Vagina (tissue), 2 donors: ENCODE data around the gene CXCR5. TPM values are rescaled to one million over a fixed set of nuclear protein-coding genes. Genes with fewer than 3 reads are reported as not detected.

Experiments
- DNase-seq, 2 donors: peaks; one replicate each; pipeline ENCODE4 v3.0.0-alpha.2; 2017; ENCODE audit errors: extremely low spot score in 2 of 2
- H3K27ac ChIP-seq: fragments of 200-600 bp; sonication (generic); one replicate; pipeline ENCODE4 v1.5.1; 2019
- H3K27me3 ChIP-seq: fragments of 200-600 bp; sonication (generic); one replicate; pipeline ENCODE4 v1.5.1; 2019
- H3K36me3 ChIP-seq, 2 donors: fragments of 200-600 bp; sonication (generic); one replicate each; pipeline ENCODE4 v1.5.1; 2017 to 2019
- H3K4me1 ChIP-seq: fragments of 200-600 bp; sonication (generic); one replicate; pipeline ENCODE4 v1.5.1; 2019
- H3K4me3 ChIP-seq, 2 donors: fragments of 200-600 bp; sonication (generic); 1 replicate in 1 of 2; 2 replicates in 1 of 2; pipeline ENCODE4 v1.5.1; 2016 to 2019
- H3K9me3 ChIP-seq: fragments of 200-600 bp; sonication (generic); one replicate; pipeline ENCODE4 v1.5.1; 2019
- POLR2A ChIP-seq, 2 donors: fragments of 450-650 bp; IDR thresholded peaks; one replicate each; pipeline ENCODE4 v1.6.1; 2017; ENCODE audit warnings: antibody characterized with exemption in 2 of 2, mild to moderate bottlenecking in 2 of 2, moderate library complexity in 2 of 2
- POLR2AphosphoS5 ChIP-seq, 2 donors: sonication (generic); formaldehyde crosslinking; IDR thresholded peaks; one replicate each; pipeline ENCODE4 v1.9.0; 2017; ENCODE audit warnings: antibody characterized with exemption in 2 of 2, mild to moderate bottlenecking in 2 of 2, low read depth in 1 of 2; ENCODE audit not compliant: insufficient read depth in 1 of 2
- intact Hi-C: fragments of 100-400 bp; cut with DNase I; formaldehyde crosslinking; loops from one replicate; pipeline ENCODE4 v1.15.1; 2023
- total RNA-seq: library from RNA; depleted of rRNA; stranded (reverse); fragments of >200 nt; gene quantifications from one replicate; pipeline ENCODE4 v1.2.3, GENCODE V29; 2016
- TF ChIP-seq, protein P1 (sequence below), 3 experiments: fragments of 450-650 bp in 2 of 3; fragments of 200-600 bp in 1 of 3; sonication (generic) in 1 of 3; IDR thresholded peaks; one replicate each; pipeline ENCODE4 v1.5.1; 2017 to 2019; ENCODE audit warnings: antibody characterized with exemption in 3 of 3, mild to moderate bottlenecking in 2 of 3, moderate library complexity in 2 of 3

CXCR5 gene
- total RNA-seq, 1 donor from 2014 or later = not detected

DNA sequence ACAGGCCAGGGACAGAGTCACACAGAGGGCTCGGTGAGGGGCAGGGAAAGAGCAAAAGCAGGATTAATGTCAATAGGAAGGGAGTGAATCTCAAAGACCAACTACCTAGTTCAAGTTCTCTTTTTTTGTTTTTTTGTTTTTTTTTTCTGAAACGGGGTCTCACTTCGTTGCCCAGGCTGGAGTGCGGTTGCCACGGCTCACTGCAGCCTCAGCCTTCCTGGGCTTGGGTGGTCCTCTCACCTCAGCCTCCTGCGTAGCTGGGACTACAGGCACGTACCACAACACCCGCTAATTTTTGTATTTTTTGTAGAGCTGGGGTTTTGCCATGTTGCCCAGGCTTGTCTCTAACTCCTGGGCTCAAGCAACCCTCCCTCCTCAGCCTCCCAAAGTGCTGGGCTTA lies 51.7 kb downstream of the CXCR5 start:
- H3K27ac ChIP-seq = no peak overlapping the region
- DNase-seq = no peak
- no peak for TF ChIP-seq POLR2AphosphoS5 (IDR thresholded peaks at IDR 0.05; ENCODE audit: insufficient read depth in 1 of 2, low read depth in 1 of 2)
- TF ChIP-seq POLR2A (IDR thresholded peaks at IDR 0.05) = no peak
- TF ChIP-seq, protein P1, sequence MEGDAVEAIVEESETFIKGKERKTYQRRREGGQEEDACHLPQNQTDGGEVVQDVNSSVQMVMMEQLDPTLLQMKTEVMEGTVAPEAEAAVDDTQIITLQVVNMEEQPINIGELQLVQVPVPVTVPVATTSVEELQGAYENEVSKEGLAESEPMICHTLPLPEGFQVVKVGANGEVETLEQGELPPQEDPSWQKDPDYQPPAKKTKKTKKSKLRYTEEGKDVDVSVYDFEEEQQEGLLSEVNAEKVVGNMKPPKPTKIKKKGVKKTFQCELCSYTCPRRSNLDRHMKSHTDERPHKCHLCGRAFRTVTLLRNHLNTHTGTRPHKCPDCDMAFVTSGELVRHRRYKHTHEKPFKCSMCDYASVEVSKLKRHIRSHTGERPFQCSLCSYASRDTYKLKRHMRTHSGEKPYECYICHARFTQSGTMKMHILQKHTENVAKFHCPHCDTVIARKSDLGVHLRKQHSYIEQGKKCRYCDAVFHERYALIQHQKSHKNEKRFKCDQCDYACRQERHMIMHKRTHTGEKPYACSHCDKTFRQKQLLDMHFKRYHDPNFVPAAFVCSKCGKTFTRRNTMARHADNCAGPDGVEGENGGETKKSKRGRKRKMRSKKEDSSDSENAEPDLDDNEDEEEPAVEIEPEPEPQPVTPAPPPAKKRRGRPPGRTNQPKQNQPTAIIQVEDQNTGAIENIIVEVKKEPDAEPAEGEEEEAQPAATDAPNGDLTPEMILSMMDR (IDR thresholded peaks at IDR 0.05) = no peak

DNA sequence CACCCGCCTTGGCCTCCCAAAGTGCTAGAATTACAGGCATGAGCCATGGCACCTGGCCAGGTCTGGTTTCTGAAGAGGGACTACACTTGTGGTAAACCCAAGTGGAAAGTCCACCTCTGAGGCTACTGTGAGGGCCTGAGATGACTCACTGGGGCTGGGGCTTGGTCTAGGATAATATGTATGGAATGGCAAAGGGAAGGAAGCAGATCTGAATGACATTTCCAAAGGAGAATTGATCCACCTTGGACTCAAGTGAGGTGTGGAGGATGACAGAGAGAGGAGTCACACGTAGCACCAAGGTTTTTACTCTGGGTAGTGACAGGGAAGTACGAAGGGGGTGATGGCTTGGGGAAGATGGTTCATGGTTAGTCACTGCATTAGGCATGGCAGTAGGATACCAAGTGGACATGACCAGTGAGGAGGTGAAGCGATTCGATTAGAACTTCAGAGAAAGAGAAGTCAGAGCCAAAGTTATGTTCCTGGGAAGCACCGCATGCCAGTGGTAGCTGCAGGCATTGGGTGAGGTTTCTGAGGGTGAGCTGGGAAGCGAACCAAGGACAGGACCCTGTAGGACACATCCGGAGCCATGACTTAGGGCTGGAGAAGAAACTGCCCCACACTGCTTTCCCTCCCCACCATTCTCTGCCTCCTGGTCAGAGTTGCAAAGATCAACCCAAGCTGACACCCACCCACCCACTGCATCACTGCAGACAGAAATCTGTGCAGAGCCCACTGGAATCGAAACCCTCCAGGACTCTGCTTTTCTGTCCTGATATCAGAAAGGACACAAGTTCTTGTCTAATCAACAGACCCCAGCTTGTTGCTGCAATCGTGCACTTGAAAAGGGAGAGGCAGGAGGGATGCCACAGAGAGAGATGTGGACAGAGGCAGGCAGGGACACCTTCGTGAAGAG lies 55.1 kb downstream of the CXCR5 start:
- no peak for TF ChIP-seq POLR2AphosphoS5 (IDR thresholded peaks at IDR 0.05; ENCODE audit: insufficient read depth in 1 of 2, low read depth in 1 of 2)
- TF ChIP-seq, protein P1 (IDR thresholded peaks at IDR 0.05) = no peak
- TF ChIP-seq POLR2A (IDR thresholded peaks at IDR 0.05) = no peak
- peaks cover 12% of the 10 kb centered on the region for H3K4me1 ChIP-seq
- no peaks in the 10 kb centered on the region for H3K36me3 ChIP-seq
- no peaks in the 10 kb centered on the region for H3K9me3 ChIP-seq
- H3K27me3 ChIP-seq = no peaks in the 10 kb centered on the region
- H3K4me3 ChIP-seq = no peak overlapping the region
- H3K27ac ChIP-seq = no peak overlapping the region
- intact Hi-C loops = no loop called here
- DNase-seq = no peak

More for the DNA sequence above, 51.7 kb downstream of the CXCR5 start:
- no peaks in the 10 kb centered on the region for H3K27me3 ChIP-seq
- H3K9me3 ChIP-seq = no peaks in the 10 kb centered on the region
- no peaks in the 10 kb centered on the region for H3K36me3 ChIP-seq
- H3K4me3 ChIP-seq = no peak overlapping the region
- intact Hi-C loops = no loop called here
- peaks cover 28% of the 10 kb centered on the region for H3K4me1 ChIP-seq

DNA sequence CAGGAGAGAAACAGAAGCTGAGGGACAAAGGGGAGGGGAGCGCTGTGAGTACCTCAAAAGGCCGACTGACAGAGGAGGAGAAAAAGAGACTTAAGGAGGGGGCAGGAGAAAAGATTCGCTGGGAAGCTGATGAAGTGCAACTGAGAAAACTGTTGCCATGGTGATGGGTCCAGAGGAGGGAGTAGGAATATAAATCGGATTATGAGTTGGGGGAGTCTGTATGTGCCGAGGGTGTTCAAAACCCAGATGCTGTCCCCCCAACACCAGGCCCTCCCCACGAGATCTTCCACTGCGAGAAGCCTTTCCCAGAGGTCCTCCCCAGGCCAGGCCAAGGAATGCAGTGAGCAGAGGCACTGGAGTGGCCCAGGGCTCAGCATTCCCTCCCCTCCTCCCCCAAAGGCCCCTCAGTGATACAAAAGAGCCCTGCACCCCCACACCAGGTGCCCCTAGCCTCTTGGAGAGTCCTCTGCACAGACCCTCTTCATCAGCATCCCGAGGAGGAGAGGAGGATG lies 55.8 kb downstream of the CXCR5 start:
- Histone ChIP-seq H3K4me1 (peaks cover 6% of the 10 kb centered on the region), H3K27ac (no peak overlapping the region), H3K4me3 (no peak overlapping the region), H3K27me3 (no peaks in the 10 kb centered on the region), H3K36me3 (no peaks in the 10 kb centered on the region), H3K9me3 (no peaks in the 10 kb centered on the region)
- TF ChIP-seq, protein P1 (IDR thresholded peaks at IDR 0.05) = no peak
- TF ChIP-seq POLR2AphosphoS5 (IDR thresholded peaks at IDR 0.05; ENCODE audit: insufficient read depth in 1 of 2, low read depth in 1 of 2) (no peak), POLR2A (IDR thresholded peaks at IDR 0.05) (no peak)
- DNase-seq = no peak
- intact Hi-C loops = no loop called here

DNA sequence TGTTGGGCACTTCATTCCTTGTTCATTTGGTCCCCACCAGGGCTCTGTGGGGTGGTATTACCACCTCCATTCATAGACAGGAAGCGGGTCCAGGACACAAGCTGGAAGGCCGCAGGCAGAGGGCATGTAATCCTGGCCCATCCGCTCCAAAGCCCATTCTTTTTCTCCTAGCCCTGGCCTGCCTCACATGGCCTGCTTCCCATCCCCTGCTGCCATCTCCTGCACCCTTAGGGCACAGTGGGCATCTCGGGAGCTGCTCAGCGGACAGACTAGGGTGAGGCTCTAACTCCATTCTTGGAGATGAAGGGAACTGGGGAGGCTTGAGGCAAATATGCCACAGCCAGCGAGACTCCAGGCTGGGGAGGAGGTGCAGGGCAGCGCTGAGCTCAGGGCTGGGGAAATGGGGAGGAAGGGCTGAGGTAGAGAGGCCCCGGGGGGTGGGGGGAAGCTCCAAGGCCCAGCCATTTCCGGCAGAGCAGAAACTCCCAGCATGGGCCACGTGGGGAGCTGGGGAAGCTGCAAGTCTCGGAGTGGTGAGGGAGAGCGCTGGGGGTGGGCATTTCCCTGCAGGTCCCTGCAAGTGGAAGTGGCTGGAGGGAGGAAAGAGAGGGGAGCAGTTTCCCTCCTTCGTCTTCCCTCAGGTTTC lies 56.4 kb downstream of the CXCR5 start:
- H3K4me1 ChIP-seq = peaks cover 6% of the 10 kb centered on the region
- H3K36me3 ChIP-seq = no peaks in the 10 kb centered on the region
- intact Hi-C loops = no loop called here
- no peak for DNase-seq
- H3K4me3 ChIP-seq = no peak overlapping the region
- H3K27ac ChIP-seq = no peak overlapping the region
- H3K9me3 ChIP-seq = no peaks in the 10 kb centered on the region
- TF ChIP-seq POLR2A (IDR thresholded peaks at IDR 0.05) = no peak
- no peak for TF ChIP-seq POLR2AphosphoS5 (IDR thresholded peaks at IDR 0.05; ENCODE audit: insufficient read depth in 1 of 2, low read depth in 1 of 2)
- TF ChIP-seq, protein P1 (IDR thresholded peaks at IDR 0.05) = no peak
- H3K27me3 ChIP-seq = no peaks in the 10 kb centered on the region
